ENCODE results near the gene DDR2. TPM values are rescaled to one million over a fixed set of nuclear protein-coding genes. Genes with fewer than 3 reads are reported as not detected.

Gene DDR2
- total and polyA plus RNA-seq, 4 donors: 2.3 to 55.7 (median 17.6) TPM

DNA sequence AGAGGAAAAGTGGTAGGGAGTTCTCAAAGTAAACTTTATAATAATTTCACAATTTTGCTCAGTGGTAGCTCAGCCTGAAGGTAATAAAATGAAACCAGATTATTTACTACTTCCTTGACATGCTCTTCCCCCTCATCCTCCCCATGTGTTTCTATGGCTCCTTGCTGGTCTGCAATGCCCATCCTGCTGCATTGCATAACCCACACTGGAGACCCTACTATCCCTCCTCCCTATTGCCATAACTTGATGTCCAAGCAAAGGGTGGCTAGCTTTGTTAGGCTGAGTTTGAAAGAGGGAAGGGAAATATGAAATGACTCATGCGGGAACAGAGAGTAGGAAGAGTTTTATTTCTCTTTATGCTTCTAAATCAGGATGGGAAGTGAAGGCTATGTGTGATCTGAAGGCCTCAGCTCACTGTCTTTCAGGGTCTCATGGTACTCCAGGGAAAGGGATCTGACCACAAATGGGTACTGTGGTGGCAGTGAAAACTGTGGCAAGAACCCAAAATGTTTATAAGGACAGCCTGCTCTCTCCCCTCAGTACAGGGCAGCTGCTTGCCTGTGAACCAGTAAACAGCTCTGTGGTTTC, 121.8 kb downstream of the DDR2 start:
- WGBS, 2 donors: 78 to 89% methylated on average over 1 of the region's 1 CpG
- no peak overlapping the region for H3K27ac ChIP-seq (ENCODE audit: low read depth in 1 of 2, low read length in 1 of 2)
- H3K4me3 ChIP-seq: no peak overlapping the region
- ATAC-seq (ENCODE audit: insufficient read depth, low FRiP score) (no peak), DNase-seq (no peak)
- TF ChIP-seq, protein P1, sequence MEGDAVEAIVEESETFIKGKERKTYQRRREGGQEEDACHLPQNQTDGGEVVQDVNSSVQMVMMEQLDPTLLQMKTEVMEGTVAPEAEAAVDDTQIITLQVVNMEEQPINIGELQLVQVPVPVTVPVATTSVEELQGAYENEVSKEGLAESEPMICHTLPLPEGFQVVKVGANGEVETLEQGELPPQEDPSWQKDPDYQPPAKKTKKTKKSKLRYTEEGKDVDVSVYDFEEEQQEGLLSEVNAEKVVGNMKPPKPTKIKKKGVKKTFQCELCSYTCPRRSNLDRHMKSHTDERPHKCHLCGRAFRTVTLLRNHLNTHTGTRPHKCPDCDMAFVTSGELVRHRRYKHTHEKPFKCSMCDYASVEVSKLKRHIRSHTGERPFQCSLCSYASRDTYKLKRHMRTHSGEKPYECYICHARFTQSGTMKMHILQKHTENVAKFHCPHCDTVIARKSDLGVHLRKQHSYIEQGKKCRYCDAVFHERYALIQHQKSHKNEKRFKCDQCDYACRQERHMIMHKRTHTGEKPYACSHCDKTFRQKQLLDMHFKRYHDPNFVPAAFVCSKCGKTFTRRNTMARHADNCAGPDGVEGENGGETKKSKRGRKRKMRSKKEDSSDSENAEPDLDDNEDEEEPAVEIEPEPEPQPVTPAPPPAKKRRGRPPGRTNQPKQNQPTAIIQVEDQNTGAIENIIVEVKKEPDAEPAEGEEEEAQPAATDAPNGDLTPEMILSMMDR (IDR thresholded peaks at IDR 0.05; ENCODE audit: control extremely low read depth, extremely low read depth): no peak
- no peaks in the 10 kb centered on the region for H3K4me1 ChIP-seq (ENCODE audit: control insufficient read depth in 5 of 5, insufficient read depth in 5 of 5, low read length in 5 of 5)
- peaks cover 0 to 24% (median 11%) of the 10 kb centered on the region in 4 donors for H3K36me3 ChIP-seq (ENCODE audit: control insufficient read depth in 4 of 4, insufficient read depth in 4 of 4, low read length in 4 of 4)
- H3K9me3 ChIP-seq (ENCODE audit: control insufficient read depth in 4 of 4, insufficient read depth in 3 of 4, low read length in 3 of 4): peaks cover 0 to 3% (median 0%) of the 10 kb centered on the region in 4 donors
- no peak overlapping the region for H3K9ac ChIP-seq (ENCODE audit: insufficient read depth in 1 of 2, low read length in 2 of 2)
- H3K27me3 ChIP-seq (ENCODE audit: control insufficient read depth in 3 of 3, insufficient read depth in 3 of 3, low read length in 2 of 3): no peaks in the 10 kb centered on the region

DNA sequence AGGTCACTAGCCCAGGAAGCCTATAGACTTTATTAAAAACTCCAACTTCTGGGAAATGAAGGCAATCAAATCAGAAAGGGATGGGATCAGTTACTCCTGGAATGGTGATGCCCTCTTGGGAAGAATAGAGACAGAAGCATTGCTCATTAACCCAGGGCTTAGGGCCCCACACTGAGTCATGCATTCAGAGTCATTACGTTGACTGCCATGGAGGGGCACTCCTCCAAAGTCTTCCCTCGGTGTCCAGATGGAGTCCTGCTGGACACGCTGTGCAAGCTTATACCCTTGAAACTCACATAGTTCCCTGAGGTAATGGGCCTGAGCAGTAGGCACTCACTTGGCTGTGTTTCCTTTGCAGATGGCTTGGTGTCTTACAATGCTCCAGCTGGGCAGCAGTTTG, 123.0 kb downstream of the DDR2 start:
- Histone ChIP-seq H3K27me3 (ENCODE audit: control insufficient read depth in 3 of 3, insufficient read depth in 3 of 3, low read length in 2 of 3) (no peaks in the 10 kb centered on the region), H3K9me3 (ENCODE audit: control insufficient read depth in 4 of 4, insufficient read depth in 3 of 4, low read length in 3 of 4) (peaks cover 0 to 3% (median 0%) of the 10 kb centered on the region in 4 donors), H3K27ac (ENCODE audit: low read depth in 1 of 2, low read length in 1 of 2) (no peak overlapping the region), H3K9ac (ENCODE audit: insufficient read depth in 1 of 2, low read length in 2 of 2) (no peak overlapping the region), H3K4me1 (ENCODE audit: control insufficient read depth in 5 of 5, insufficient read depth in 5 of 5, low read length in 5 of 5) (no peaks in the 10 kb centered on the region), H3K36me3 (ENCODE audit: control insufficient read depth in 4 of 4, insufficient read depth in 4 of 4, low read length in 4 of 4) (peaks cover 0 to 24% (median 11%) of the 10 kb centered on the region in 4 donors), H3K4me3 (no peak overlapping the region)
- ATAC-seq (ENCODE audit: insufficient read depth, low FRiP score) (no peak), DNase-seq (no peak)
- 89 to 94% methylated on average over 3 of the region's 3 CpGs for WGBS, 2 donors
- TF ChIP-seq, protein P1 (IDR thresholded peaks at IDR 0.05; ENCODE audit: control extremely low read depth, extremely low read depth): no peak

DNA sequence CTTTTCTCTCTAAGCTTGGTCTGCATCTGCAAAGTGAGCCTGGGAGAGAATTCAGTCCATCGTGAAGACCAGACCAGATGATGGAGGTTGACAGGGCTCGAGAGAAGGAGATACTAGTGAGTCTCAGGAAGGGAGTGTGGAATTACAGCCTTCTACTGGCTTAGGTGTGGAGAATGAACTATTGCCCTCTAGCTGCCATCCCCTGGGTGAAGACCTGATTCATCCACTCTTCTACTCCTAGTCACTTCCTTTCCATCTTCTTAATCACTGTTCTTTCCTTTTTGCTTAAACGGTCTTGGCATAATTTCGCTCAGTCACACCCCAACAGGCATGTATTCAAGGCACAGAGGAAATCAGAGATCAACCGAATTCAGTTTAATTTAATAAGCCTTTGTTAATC, 124.3 kb downstream of the DDR2 start:
- peaks cover 0 to 3% (median 0%) of the 10 kb centered on the region in 4 donors for H3K9me3 ChIP-seq (ENCODE audit: control insufficient read depth in 4 of 4, insufficient read depth in 3 of 4, low read length in 3 of 4)
- no peaks in the 10 kb centered on the region for H3K4me1 ChIP-seq (ENCODE audit: control insufficient read depth in 5 of 5, insufficient read depth in 5 of 5, low read length in 5 of 5)
- TF ChIP-seq, protein P1 (IDR thresholded peaks at IDR 0.05; ENCODE audit: control extremely low read depth, extremely low read depth): no peak
- H3K27ac ChIP-seq (ENCODE audit: low read depth in 1 of 2, low read length in 1 of 2): no peak overlapping the region
- peaks cover 3 to 28% (median 13%) of the 10 kb centered on the region in 4 donors for H3K36me3 ChIP-seq (ENCODE audit: control insufficient read depth in 4 of 4, insufficient read depth in 4 of 4, low read length in 4 of 4)
- DNase-seq (no peak), ATAC-seq (ENCODE audit: insufficient read depth, low FRiP score) (no peak)
- H3K9ac ChIP-seq (ENCODE audit: insufficient read depth in 1 of 2, low read length in 2 of 2): no peak overlapping the region
- no peak overlapping the region for H3K4me3 ChIP-seq
- 90 to 92% methylated on average over 5 of the region's 5 CpGs for WGBS, 2 donors
- H3K27me3 ChIP-seq (ENCODE audit: control insufficient read depth in 3 of 3, insufficient read depth in 3 of 3, low read length in 2 of 3): no peaks in the 10 kb centered on the region

DNA sequence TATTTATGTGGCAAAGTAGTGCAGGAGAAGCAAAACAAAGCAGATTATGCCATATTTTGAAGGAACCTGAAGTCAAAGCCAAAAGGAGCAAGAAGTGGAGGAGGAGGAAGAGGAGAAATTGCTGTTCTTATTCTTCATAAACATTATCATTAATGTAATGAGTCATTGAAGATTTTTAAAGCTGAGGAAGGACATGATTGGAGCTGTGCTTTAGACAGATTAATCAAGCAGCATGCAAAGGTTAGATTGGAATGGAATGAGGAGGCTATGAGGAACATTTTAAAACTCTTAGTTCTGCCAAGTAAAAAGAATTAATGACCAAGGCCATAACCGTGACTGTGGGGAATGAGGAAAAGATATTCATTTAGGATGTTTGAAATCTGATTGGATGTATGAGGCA, 125.2 kb downstream of the DDR2 start:
- WGBS, 2 donors: 57 to 76% methylated on average over 1 of the region's 1 CpG
- ATAC-seq (ENCODE audit: insufficient read depth, low FRiP score) (no peak), DNase-seq (no peak)

More for the DNA sequence above, 125.2 kb downstream of the DDR2 start:
- Histone ChIP-seq H3K36me3 (ENCODE audit: control insufficient read depth in 4 of 4, insufficient read depth in 4 of 4, low read length in 4 of 4) (peaks cover 3 to 28% (median 13%) of the 10 kb centered on the region in 4 donors), H3K27ac (ENCODE audit: low read depth in 1 of 2, low read length in 1 of 2) (no peak overlapping the region), H3K9ac (ENCODE audit: insufficient read depth in 1 of 2, low read length in 2 of 2) (no peak overlapping the region), H3K4me1 (ENCODE audit: control insufficient read depth in 5 of 5, insufficient read depth in 5 of 5, low read length in 5 of 5) (no peaks in the 10 kb centered on the region), H3K4me3 (no peak overlapping the region), H3K27me3 (ENCODE audit: control insufficient read depth in 3 of 3, insufficient read depth in 3 of 3, low read length in 2 of 3) (no peaks in the 10 kb centered on the region), H3K9me3 (ENCODE audit: control insufficient read depth in 4 of 4, insufficient read depth in 3 of 4, low read length in 3 of 4) (peaks cover 0 to 3% (median 0%) of the 10 kb centered on the region in 4 donors)
- TF ChIP-seq, protein P1 (IDR thresholded peaks at IDR 0.05; ENCODE audit: control extremely low read depth, extremely low read depth): no peak
